ENCODE measurements around the gene CARNS1. TPM values are rescaled to one million over a fixed set of nuclear protein-coding genes. Genes with fewer than 3 reads are reported as not detected.

Gene CARNS1
- polyA plus RNA-seq, 1 donor from 2014 or later: not detected

DNA sequence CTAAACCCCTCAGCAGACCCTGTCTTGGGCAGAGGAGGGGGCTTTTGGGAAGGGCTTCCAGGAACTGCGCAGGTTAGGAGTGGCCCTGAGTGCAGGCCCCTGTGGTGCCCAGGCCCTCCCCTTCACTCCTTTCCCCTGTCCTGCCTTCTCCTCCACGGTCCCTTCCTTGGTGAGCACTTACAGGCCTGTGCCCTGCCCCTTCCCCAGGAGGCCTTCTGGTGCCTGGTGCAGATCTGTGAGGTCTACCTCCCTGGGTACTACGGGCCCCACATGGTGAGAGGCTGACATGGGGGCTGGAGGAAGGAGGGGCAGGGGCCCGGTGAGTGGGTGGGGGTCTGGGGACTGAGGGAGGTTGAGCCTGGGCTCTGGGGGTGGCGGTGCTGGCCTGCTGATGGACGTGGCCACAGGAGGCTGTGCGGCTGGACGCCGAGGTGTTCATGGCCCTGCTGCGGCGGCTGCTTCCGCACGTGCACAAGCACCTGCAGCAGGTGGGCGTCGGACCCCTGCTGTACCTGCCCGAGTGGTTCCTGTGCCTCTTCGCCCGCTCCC lies 9.0 kb upstream of the CARNS1 start:
- Histone ChIP-seq H3K9me2 (ENCODE audit: insufficient read depth, low read length) (no peaks in the 10 kb centered on the region), H3K36me3 (ENCODE audit: insufficient read depth, low read length) (no peaks in the 10 kb centered on the region), H3K4me3 (ENCODE audit: low read length) (no peak overlapping the region), H3K9me3 (ENCODE audit: low read length) (no peaks in the 10 kb centered on the region), H4K20me1 (ENCODE audit: insufficient read depth) (no peaks in the 10 kb centered on the region), H3F3A (ENCODE audit: insufficient read depth, low read length, poor library complexity, severe bottlenecking) (no peaks in the 10 kb centered on the region), H2AFZ (ENCODE audit: low read depth, low read length) (no peak overlapping the region), H3K27me3 (ENCODE audit: insufficient read depth, low read depth, low read length) (no peaks in the 10 kb centered on the region), H3K4me2 (ENCODE audit: low read length) (no peak overlapping the region), H3K79me2 (replicated peaks; ENCODE audit: insufficient read depth, low read length) (no peaks in the 10 kb centered on the region), H3K9ac (ENCODE audit: low read length) (no peak overlapping the region), H3K27ac (ENCODE audit: low read length) (no peak overlapping the region)
- TF ChIP-seq, protein P1, sequence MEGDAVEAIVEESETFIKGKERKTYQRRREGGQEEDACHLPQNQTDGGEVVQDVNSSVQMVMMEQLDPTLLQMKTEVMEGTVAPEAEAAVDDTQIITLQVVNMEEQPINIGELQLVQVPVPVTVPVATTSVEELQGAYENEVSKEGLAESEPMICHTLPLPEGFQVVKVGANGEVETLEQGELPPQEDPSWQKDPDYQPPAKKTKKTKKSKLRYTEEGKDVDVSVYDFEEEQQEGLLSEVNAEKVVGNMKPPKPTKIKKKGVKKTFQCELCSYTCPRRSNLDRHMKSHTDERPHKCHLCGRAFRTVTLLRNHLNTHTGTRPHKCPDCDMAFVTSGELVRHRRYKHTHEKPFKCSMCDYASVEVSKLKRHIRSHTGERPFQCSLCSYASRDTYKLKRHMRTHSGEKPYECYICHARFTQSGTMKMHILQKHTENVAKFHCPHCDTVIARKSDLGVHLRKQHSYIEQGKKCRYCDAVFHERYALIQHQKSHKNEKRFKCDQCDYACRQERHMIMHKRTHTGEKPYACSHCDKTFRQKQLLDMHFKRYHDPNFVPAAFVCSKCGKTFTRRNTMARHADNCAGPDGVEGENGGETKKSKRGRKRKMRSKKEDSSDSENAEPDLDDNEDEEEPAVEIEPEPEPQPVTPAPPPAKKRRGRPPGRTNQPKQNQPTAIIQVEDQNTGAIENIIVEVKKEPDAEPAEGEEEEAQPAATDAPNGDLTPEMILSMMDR (IDR thresholded peaks at IDR 0.05; ENCODE audit: poor library complexity, severe bottlenecking): no peak
- no peak for TF ChIP-seq EZH2 (IDR thresholded peaks at IDR 0.05; ENCODE audit: borderline replicate concordance, insufficient read depth, low read length, poor library complexity, severe bottlenecking)
- no peak for TF ChIP-seq REST (IDR thresholded peaks at IDR 0.05; ENCODE audit: borderline replicate concordance)
- no peak for TF ChIP-seq MXI1 (conservative IDR thresholded peaks at IDR 0.05; ENCODE audit: poor library complexity, severe bottlenecking)

DNA sequence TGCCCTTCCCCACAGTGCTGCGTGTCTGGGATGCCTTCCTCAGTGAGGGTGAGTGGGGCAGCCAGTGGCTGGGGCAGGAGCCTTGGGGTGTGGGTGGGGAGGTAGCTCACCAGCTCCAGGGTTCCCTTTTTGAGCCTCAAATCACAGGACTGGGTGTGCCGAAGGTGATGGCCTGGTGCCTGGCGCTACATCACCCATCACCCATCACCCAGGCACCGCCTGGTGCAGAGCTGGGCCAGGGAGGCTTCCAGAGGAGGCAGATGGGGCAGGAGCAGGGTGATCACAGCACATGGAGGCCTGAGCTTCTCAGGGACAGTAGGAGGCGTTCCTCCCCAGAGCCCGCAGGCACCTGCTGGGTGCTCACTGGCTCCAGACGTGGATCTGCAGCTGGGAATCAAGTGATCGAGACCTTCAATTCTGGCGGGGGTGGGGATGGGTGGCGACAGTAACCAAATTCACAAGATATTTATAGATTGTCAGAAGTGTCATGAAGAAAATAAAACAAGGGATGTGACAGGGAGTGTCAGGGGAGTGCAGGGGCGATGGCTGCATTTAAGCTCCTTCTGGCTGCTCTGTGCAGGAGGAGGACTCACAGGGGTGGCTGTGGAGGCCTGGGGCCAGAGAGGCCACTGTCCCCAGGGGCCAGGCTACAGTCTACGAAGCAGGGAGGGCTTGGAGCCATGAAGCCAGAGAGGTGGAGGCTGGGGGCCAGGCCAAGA lies 8.3 kb upstream of the CARNS1 start:
- H3K4me2 ChIP-seq (ENCODE audit: low read length): no peak overlapping the region
- H3K9me2 ChIP-seq (ENCODE audit: insufficient read depth, low read length): no peaks in the 10 kb centered on the region
- no peaks in the 10 kb centered on the region for H3K36me3 ChIP-seq (ENCODE audit: insufficient read depth, low read length)
- H3K27ac ChIP-seq (ENCODE audit: low read length): no peak overlapping the region
- no peak overlapping the region for H3K4me3 ChIP-seq (ENCODE audit: low read length)
- H3F3A ChIP-seq (ENCODE audit: insufficient read depth, low read length, poor library complexity, severe bottlenecking): no peaks in the 10 kb centered on the region
- TF ChIP-seq RAD21 (conservative IDR thresholded peaks at IDR 0.05) (no peak), MXI1 (conservative IDR thresholded peaks at IDR 0.05; ENCODE audit: poor library complexity, severe bottlenecking) (no peak), EP300 (conservative IDR thresholded peaks at IDR 0.05; ENCODE audit: poor library complexity, severe bottlenecking) (no peak), REST (IDR thresholded peaks at IDR 0.05; ENCODE audit: borderline replicate concordance) (no peak), EZH2 (IDR thresholded peaks at IDR 0.05; ENCODE audit: borderline replicate concordance, insufficient read depth, low read length, poor library complexity, severe bottlenecking) (no peak), TAF1 (IDR thresholded peaks at IDR 0.05; ENCODE audit: low read depth) (no peak), POLR2AphosphoS5 (IDR thresholded peaks at IDR 0.05) (no peak), SMC3 (conservative IDR thresholded peaks at IDR 0.05; ENCODE audit: poor library complexity) (no peak)
- TF ChIP-seq, protein P1 (IDR thresholded peaks at IDR 0.05; ENCODE audit: poor library complexity, severe bottlenecking): no peak
- no peaks in the 10 kb centered on the region for H4K20me1 ChIP-seq (ENCODE audit: insufficient read depth)
- H2AFZ ChIP-seq (ENCODE audit: low read depth, low read length): no peak overlapping the region
- H3K9ac ChIP-seq (ENCODE audit: low read length): no peak overlapping the region
- H3K9me3 ChIP-seq (ENCODE audit: low read length): no peaks in the 10 kb centered on the region
- no peaks in the 10 kb centered on the region for H3K27me3 ChIP-seq (ENCODE audit: insufficient read depth, low read depth, low read length)
- no peaks in the 10 kb centered on the region for H3K79me2 ChIP-seq (replicated peaks; ENCODE audit: insufficient read depth, low read length)

All from neural cell (in vitro differentiated cells).